Endothelial cell of umbilical vein (primary cell): ENCODE data around the gene APOC1. TPM values are rescaled to one million over a fixed set of nuclear protein-coding genes. Genes with fewer than 3 reads are reported as not detected.

Experiments used
- BruUV-seq: library from RNA; stranded (reverse); fragments of 400-500 nt; replicated peaks from 2 replicates; lab custom pipeline; 2021; lab: Mats Ljungman, UMichigan
- CTCF ChIA-PET: fragments of 300-600, 350-600 bp; sonication (Branson Sonifier 250); formaldehyde crosslinking; loops from one replicate; lab custom pipeline; 2021; ENCODE audit warnings: antibody characterized with exemption, inconsistent platforms; lab: Charles Lee
- POLR2A ChIA-PET: fragments of 300-600, 350-600 bp; sonication (Branson Sonifier 250); formaldehyde crosslinking; loops from one replicate; lab custom pipeline; 2021; ENCODE audit warnings: antibody characterized with exemption, inconsistent platforms; lab: Charles Lee
- DNase-seq: peaks from one replicate; pipeline ENCODE4 v3.0.0-alpha.2; 2011; ENCODE audit warnings: low read depth, low spot score
- FAIRE-seq: peaks from 2 replicates; lab custom pipeline; 2011; peaks lifted over from hg19 to GRCh38; lab: Jason Lieb, UNC
- H2AFZ ChIP-seq: 2 replicates; pipeline ENCODE4 v1.6.0; 2012; ENCODE audit warnings: low read depth, low read length, control low read depth, inconsistent platforms
- H3K27ac ChIP-seq: 2 replicates; pipeline ENCODE4 v1.5.1; 2011; ENCODE audit warnings: low read depth, mild to moderate bottlenecking, control low read depth, low read length, moderate library complexity; ENCODE audit not compliant: insufficient read depth
- H3K27me3 ChIP-seq, 2 experiments: 2 replicates each; pipeline versions ENCODE4 v1.6.0 to v1.6.1; 2011; ENCODE audit warnings: low read length in 2 of 2, mixed read lengths in 1 of 2; ENCODE audit not compliant: control insufficient read depth in 2 of 2, insufficient read depth in 2 of 2
- H3K36me3 ChIP-seq, 2 experiments: 2 replicates in 1 of 2; 3 replicates in 1 of 2; pipeline ENCODE4 v1.5.1; 2011; ENCODE audit warnings: low read length in 2 of 2, mild to moderate bottlenecking in 1 of 2, moderate library complexity in 1 of 2; ENCODE audit not compliant: control insufficient read depth in 2 of 2, insufficient read depth in 2 of 2; ENCODE audit errors: extremely low read depth in 1 of 2
- H3K4me1 ChIP-seq: 3 replicates; pipeline ENCODE4 v1.5.1; 2011; ENCODE audit warnings: mild to moderate bottlenecking, low read length; ENCODE audit not compliant: control insufficient read depth, insufficient read depth; ENCODE audit errors: extremely low read depth
- H3K4me2 ChIP-seq: 2 replicates; pipeline ENCODE4 v1.6.1; 2011; ENCODE audit warnings: low read length, control low read depth, mixed read lengths; ENCODE audit not compliant: insufficient read depth
- H3K4me3 ChIP-seq, 3 experiments: fragments of 200-600 bp in 1 of 3; sonication (generic), shearing (Covaris generic) in 1 of 3; replicated peaks in 1 of 3; 2 replicates each; pipeline ENCODE4 v1.5.1; 2011 to 2016; ENCODE audit warnings: control low read depth in 3 of 3, low read length in 3 of 3, mild to moderate bottlenecking in 2 of 3, inconsistent platforms in 1 of 3, low read depth in 1 of 3, moderate library complexity in 1 of 3; ENCODE audit not compliant: insufficient read depth in 1 of 3
- H3K79me2 ChIP-seq: 2 replicates; pipeline ENCODE4 v1.6.0; 2012; ENCODE audit warnings: low read length, inconsistent platforms; ENCODE audit not compliant: control insufficient read depth, insufficient read depth
- H3K9ac ChIP-seq: replicated peaks from 2 replicates; pipeline ENCODE3; 2011; ENCODE audit warnings: low read length, control low read depth; ENCODE audit not compliant: insufficient read depth; ENCODE audit errors: extremely low read depth
- H3K9me1 ChIP-seq: replicated peaks from 3 replicates; pipeline ENCODE4 v1.6.0; 2011; ENCODE audit warnings: mild to moderate bottlenecking, low read length; ENCODE audit not compliant: control insufficient read depth, insufficient read depth; ENCODE audit errors: extremely low read depth
- H3K9me3 ChIP-seq: replicated peaks from 2 replicates; pipeline ENCODE4 v1.5.1; 2012; ENCODE audit warnings: low read length, inconsistent platforms; ENCODE audit not compliant: control insufficient read depth, insufficient read depth
- H4K20me1 ChIP-seq: replicated peaks from 2 replicates; pipeline ENCODE3; 2011; ENCODE audit warnings: mild to moderate bottlenecking, low read length; ENCODE audit not compliant: control insufficient read depth, insufficient read depth; ENCODE audit errors: extremely low read depth
- EZH2 ChIP-seq: IDR thresholded peaks from 2 replicates; pipeline ENCODE4 v1.6.1; 2012; ENCODE audit warnings: borderline replicate concordance, low read depth, mild to moderate bottlenecking, moderate library complexity, low read length, inconsistent platforms; ENCODE audit not compliant: severe bottlenecking
- FOS ChIP-seq: IDR thresholded peaks from 2 replicates; pipeline ENCODE4 v1.6.1; 2011; ENCODE audit warnings: mild to moderate bottlenecking, low read length, moderate library complexity, borderline replicate concordance; ENCODE audit not compliant: insufficient read depth
- GATA2 ChIP-seq: IDR thresholded peaks from 2 replicates; pipeline ENCODE4 v1.7.0; 2011; ENCODE audit warnings: low read depth, mild to moderate bottlenecking, moderate library complexity, mixed read lengths, low read length; ENCODE audit not compliant: insufficient read length, insufficient read depth
- JUN ChIP-seq: IDR thresholded peaks from 2 replicates; pipeline ENCODE4 v1.6.1; 2011; ENCODE audit warnings: borderline replicate concordance, low read depth; ENCODE audit not compliant: insufficient read length, insufficient read depth
- MAX ChIP-seq: IDR thresholded peaks from 2 replicates; pipeline ENCODE4 v1.6.1; 2011; ENCODE audit not compliant: insufficient read depth, insufficient read length
- MYC ChIP-seq: IDR thresholded peaks from one replicate; pipeline ENCODE4 v1.6.1; 2011; ENCODE audit warnings: mild to moderate bottlenecking, low read depth, low read length
- POLR2A ChIP-seq: IDR thresholded peaks from 2 replicates; pipeline ENCODE4 v1.6.1; 2012; ENCODE audit warnings: low read depth, mild to moderate bottlenecking, control low read depth, low read length
- POLR2AphosphoS5 ChIP-seq: IDR thresholded peaks from 2 replicates; pipeline ENCODE4 v1.6.1; 2012; ENCODE audit warnings: low read depth, mild to moderate bottlenecking, control low read depth, low read length, moderate library complexity; ENCODE audit not compliant: insufficient read depth
- dilution Hi-C: fragments of 300-500 bp; cut with MboI; formaldehyde crosslinking; loops from one replicate; pipeline ENCODE4 v1.15.0; 2019; ENCODE audit warnings: low sequenced_read_pairs; ENCODE audit not compliant: extremely low pct_ligation_motif_present
- intact Hi-C: fragments of 100-400 bp; cut with micrococcal nuclease; formaldehyde crosslinking; loops from one replicate; pipeline ENCODE4 v1.10.0; 2022
- polyA plus RNA-seq, 4 experiments: library from polyadenylated mRNA; depleted of rRNA in 3 of 4; stranded (reverse) in 3 of 4; unstranded in 1 of 4; fragments of >200 nt; gene quantifications; 2 replicates each; pipeline versions ENCODE4 v1.2.1 to v1.2.3, GENCODE V29; 2011 to 2012; ENCODE audit warnings: missing spikeins in 1 of 4
- total RNA-seq: library from RNA; stranded (reverse); gene quantifications from 2 replicates; pipeline ENCODE4 v1.2.3, GENCODE V29; 2021
- TF ChIP-seq, protein P1 (sequence below), 2 donors: IDR thresholded peaks; 1 replicate in 1 of 2; 2 replicates in 1 of 2; pipeline ENCODE4 v1.5.1; 2011; ENCODE audit warnings: low read length in 2 of 2, mild to moderate bottlenecking in 2 of 2, moderate library complexity in 2 of 2, control low read depth in 1 of 2, inconsistent platforms in 1 of 2, low read depth in 1 of 2; ENCODE audit not compliant: insufficient read depth in 1 of 2; ENCODE audit errors: extremely low read depth in 1 of 2

APOC1 gene
- total and polyA plus RNA-seq, 2 donors (not counting 3 experiments of a cell fraction or from before 2014, with no cell fraction given), result 5.0 to 18.5 TPM

DNA sequence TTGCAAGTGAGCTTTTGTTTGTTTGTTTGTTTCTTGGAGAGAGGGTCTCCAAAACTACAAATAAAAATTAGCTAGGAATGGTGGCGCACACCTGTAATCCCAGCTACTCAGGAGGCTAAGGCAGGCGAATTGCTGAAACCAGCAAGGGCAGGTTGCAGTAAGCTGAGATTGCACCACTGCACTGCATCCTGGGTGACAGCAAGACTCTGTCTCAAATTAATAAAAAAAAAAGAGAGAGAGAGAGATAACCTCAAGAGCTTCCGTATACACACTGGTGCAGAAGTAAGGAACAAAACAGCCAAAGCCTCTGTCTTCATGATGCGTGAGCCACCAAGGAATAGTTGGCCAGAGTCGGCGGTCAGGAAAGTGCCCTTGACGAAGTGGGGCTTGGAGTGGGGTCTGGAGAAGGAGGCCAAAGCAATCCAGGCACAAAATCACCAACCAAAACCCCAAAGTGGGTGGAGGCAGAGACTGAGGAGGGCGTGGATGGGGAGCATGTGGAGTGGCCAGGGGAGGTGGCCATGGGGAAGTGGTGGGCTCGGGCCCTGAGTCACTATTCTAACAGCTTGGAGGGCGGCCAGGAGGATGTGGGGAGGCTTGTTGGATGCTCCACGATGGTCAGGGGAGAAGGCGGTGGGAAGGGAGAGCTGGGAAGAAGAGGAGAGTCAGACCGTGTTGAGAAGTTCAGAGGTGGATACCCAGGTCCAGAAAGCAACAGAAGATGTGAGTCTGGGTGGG, 44.5 kb upstream of the APOC1 start:
- peaks cover 31% of the 10 kb centered on the region for H3K79me2 ChIP-seq
- H3K9me1 ChIP-seq, result no peaks in the 10 kb centered on the region
- no peak overlapping the region for H3K9ac ChIP-seq
- peak overlapping the region; percentile 36 for H3K27ac ChIP-seq
- dilution Hi-C loops (no loop called here), intact Hi-C loops (loop anchor here (1.0 to 2.0 kb wide), 2 partner anchors 21 to 22 kb away; partner anchors contain the start of gene TOMM40)
- FAIRE-seq (no peak), DNase-seq (peak; percentile 75)
- H3K4me3 ChIP-seq, result no peak overlapping the region
- BruUV-seq, result no TSS peak
- H3K4me2 ChIP-seq, result peak overlapping the region; percentile 32
- no peak overlapping the region for H2AFZ ChIP-seq
- H4K20me1 ChIP-seq, result peaks cover 2% of the 10 kb centered on the region
- peaks cover 26% of the 10 kb centered on the region for H3K4me1 ChIP-seq
- TF ChIP-seq POLR2AphosphoS5 (peak; percentile 28), MYC (no peak)
- ChIA-PET CTCF (interaction anchor here (1.0 to 2.7 kb wide), 9 partner anchors 11 to 299 kb away, joined by 3 to 7 read pairs (median 4); partner anchors contain the start of gene NECTIN2), POLR2A (interaction anchor here (0.7 kb wide), 1 partner anchor 21 kb away, joined by 4 read pairs; no protein-coding TSS in a partner anchor)
- no peaks in the 10 kb centered on the region for H3K9me3 ChIP-seq
- peaks cover 13 to 41% of the 10 kb centered on the region in 2 experiments for H3K36me3 ChIP-seq
- H3K27me3 ChIP-seq, result no peaks in the 10 kb centered on the region

- Histone ChIP-seq H3K9ac (no peak overlapping the region), H3K9me1 (no peaks in the 10 kb centered on the region), H3K4me3 (no peak overlapping the region), H3K27me3 (no peaks in the 10 kb centered on the region), H3K36me3 (peaks cover 16 to 44% of the 10 kb centered on the region in 2 experiments), H3K79me2 (peaks cover 20% of the 10 kb centered on the region), H4K20me1 (no peaks in the 10 kb centered on the region), H3K4me2 (no peak overlapping the region), H2AFZ (no peak overlapping the region), H3K4me1 (peaks cover 31% of the 10 kb centered on the region), H3K9me3 (no peaks in the 10 kb centered on the region), H3K27ac (no peak overlapping the region)
- CTCF ChIA-PET, result no interaction called here
- POLR2A ChIA-PET, result no interaction called here
- BruUV-seq, result no TSS peak
- TF ChIP-seq MYC, result no peak
- TF ChIP-seq, protein P1, sequence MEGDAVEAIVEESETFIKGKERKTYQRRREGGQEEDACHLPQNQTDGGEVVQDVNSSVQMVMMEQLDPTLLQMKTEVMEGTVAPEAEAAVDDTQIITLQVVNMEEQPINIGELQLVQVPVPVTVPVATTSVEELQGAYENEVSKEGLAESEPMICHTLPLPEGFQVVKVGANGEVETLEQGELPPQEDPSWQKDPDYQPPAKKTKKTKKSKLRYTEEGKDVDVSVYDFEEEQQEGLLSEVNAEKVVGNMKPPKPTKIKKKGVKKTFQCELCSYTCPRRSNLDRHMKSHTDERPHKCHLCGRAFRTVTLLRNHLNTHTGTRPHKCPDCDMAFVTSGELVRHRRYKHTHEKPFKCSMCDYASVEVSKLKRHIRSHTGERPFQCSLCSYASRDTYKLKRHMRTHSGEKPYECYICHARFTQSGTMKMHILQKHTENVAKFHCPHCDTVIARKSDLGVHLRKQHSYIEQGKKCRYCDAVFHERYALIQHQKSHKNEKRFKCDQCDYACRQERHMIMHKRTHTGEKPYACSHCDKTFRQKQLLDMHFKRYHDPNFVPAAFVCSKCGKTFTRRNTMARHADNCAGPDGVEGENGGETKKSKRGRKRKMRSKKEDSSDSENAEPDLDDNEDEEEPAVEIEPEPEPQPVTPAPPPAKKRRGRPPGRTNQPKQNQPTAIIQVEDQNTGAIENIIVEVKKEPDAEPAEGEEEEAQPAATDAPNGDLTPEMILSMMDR (IDR thresholded peaks at IDR 0.05; ENCODE audit: extremely low read depth in 1 of 2, insufficient read depth in 1 of 2, low read depth in 1 of 2, low read length in 2 of 2), result no peak
- TF ChIP-seq POLR2AphosphoS5, result no peak
- TF ChIP-seq POLR2A, result no peak
- no peak for TF ChIP-seq MAX
- no peak for TF ChIP-seq GATA2
- TF ChIP-seq JUN, result no peak
- TF ChIP-seq FOS, result no peak
- TF ChIP-seq EZH2, result no peak
- dilution Hi-C loops (no loop called here), intact Hi-C loops (loop anchor here (2.0 kb wide), 1 partner anchor 19 kb away; the partner anchor contains the start of gene TOMM40)
- FAIRE-seq, result no peak
- DNase-seq, result no peak
Measured at GRCh38 chr19:44871809-44872208, 42.6 kb upstream of the APOC1 start.
